NCI-H345 treated with DMSO at 0.1 percent for 48 hours (cell line): ENCODE results near the gene CHST9.
"Not testable (repeated sequence)": the region's sequence is repeated elsewhere in the genome, so short reads cannot be mapped to it uniquely, and the experiment has no call there.

Source experiments
- DNase-seq: peaks from one replicate; lab custom pipeline; 2025; ENCODE audit not compliant: unreplicated experiment; lab: John Stamatoyannopoulos, UW

Gene CHST9

DNA sequence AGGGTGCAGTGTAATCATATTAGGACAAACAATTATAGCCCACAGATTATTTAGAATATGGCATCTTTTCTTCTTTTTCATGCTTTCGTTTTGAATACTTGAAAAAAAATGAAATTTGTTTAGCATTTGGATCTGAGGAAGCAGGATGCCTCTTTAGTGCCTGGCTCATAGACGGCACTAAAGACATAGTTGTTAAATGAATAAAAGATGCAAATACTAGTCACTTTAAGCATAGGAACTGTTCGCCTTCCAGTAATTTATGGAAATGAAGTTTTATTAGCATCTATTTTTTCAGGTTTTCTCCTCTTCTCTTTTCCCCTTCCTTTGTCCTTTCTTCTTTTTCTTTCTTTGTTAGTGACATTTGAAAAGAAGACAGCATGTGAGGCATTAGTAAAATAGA lies 80.4 kb downstream of the CHST9 start:
- DNase-seq = no peak

DNA sequence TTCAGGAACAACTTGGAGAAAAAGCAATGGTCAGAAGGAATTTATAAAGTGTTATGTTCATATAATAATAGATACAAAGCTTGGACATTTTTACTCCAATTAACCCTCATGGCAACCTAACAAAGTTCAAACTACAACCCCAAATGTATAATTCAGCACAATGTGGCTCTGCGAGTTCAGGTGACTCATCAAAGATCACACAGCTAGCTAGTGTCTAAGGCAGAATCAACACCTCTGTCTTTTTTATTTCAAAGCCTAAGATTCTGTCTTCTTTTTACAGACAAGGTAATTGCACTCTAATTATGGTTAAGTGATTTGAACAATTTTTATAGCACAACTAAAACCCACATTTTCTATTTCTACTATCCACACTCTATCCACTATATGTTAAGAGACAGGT lies 90.5 kb downstream of the CHST9 start:
- no peak for DNase-seq

GRCh38 chr18:27093290-27093689 lies 91.8 kb downstream of the CHST9 start:
- DNase-seq = not testable (repeated sequence)

DNA sequence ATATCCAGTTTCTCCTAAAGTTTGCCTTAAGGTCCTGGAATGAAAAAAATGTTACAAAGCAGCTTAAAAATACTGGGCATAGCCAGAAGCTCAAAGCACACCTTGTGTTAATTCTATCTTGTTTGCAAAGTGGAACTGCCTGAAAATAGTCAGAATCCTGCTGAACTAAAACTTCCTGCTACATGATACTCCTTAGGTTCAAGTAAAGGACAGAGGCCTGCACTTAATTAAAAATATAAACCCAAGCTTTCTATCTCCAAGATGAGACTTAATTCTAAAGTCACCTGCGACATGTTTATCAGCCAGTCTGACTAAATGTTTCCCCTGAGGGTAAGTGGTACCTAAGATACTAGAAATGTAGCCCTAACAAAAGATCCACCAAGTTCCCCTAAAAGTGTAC lies 103.4 kb downstream of the CHST9 start:
- DNase-seq = no peak

DNA sequence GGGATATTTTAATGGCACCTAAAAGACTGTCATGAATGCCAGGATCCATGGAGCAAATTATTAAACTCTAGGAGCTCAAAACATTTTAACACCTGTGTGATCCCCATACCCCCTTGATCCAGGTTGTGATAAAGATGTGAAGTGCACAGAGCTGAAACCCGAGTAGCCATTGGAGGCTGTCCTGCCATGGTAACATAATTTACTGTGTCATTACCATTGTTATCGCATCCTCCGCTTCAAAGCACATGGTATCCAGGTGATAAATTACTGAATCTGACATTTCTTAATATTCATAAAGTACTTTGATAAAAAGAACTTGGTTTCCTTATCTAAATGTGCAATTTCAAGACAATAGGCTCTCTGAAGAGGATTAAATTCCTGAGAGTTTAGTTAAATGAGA lies 109.3 kb downstream of the CHST9 start:
- no peak for DNase-seq

DNA sequence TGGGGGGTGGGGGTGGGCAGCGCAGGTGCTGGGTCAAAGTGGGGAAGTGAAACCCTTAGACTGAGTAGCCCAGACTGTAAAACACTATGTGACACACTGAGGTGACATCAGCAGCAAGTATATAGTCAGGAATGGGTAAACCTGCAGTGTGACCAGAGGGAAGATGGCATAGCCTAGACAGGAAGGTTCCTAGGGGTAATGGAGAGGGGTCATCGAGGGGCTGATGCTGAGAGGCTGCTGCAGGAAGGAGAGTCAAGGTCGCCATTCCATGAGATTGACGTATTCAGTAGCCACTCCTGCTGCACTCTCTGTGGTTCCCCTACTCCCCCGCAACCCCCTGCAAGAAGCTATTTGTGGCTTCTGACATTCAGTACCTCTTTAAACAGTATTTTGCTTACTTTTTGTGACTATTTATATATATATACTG lies 111.7 kb downstream of the CHST9 start:
- DNase-seq = no peak

GRCh38 chr18:27064673-27065072 lies 120.4 kb downstream of the CHST9 start:
- DNase-seq = no peak

DNA sequence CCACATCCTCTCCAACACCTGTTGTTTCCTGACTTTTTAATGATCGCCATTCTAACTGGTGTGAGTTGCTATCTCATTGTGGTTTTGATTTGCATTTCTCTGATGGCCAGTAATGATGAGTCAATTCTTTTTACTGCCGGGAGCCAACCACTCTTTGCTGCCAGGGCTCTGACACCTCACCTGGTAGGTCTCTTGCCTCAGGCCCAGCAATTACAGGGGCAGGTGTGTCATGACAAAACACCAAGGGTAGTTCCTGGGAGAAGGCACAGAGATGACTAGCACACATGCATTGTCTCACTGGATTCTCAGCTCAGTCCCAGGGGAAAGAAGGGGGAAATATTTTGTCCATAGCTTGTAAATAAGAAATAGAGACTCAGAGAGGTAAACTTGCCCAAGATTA lies 122.3 kb downstream of the CHST9 start:
- DNase-seq = no peak

GRCh38 chr18:27061488-27062095 lies 123.5 kb downstream of the CHST9 start:
- DNase-seq = no peak

- peak; percentile 41 for DNase-seq
Observed at GRCh38 chr18:27057519-27058234, 127.4 kb downstream of the CHST9 start.

GRCh38 chr18:27054926-27055325 lies 130.2 kb downstream of the CHST9 start:
- DNase-seq = no peak

DNA sequence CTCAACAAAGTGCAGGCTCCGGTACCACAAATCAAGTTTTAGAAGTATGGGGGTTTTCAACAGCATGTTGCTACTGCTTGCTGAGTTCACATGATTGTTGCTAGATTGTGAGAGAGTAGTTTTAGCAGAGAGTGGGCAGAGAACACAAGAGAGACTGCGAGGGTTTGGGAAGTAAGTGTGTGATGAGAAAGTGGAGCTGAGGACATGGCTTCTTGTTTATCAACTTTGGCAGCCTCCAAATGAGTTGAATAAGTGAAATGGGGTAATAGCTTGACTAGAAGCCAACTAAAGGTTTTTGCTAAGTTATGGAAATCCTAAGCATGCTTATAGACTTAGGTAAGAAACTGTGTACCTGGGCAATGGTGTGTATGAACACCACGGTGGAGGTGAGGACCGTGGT lies 135.1 kb downstream of the CHST9 start:
- no peak for DNase-seq

DNA sequence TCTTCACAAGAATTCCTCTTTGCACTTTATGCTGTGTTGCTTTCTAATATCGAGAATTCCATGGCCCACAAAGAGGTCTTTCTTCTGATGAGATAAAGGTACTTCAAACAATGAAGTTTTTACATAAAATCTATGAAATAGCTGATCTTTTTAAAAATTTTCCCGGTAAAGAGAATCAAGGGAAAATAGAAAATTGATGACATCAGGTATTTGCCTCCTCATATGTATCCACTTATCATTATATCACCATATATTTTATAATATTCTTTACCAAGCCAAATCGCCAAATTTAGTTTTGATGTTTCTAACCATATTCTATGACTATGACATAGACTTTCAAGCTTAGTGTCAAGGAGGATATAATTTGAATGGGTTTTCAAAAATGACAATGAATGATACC lies 139.8 kb downstream of the CHST9 start:
- DNase-seq = no peak

DNA sequence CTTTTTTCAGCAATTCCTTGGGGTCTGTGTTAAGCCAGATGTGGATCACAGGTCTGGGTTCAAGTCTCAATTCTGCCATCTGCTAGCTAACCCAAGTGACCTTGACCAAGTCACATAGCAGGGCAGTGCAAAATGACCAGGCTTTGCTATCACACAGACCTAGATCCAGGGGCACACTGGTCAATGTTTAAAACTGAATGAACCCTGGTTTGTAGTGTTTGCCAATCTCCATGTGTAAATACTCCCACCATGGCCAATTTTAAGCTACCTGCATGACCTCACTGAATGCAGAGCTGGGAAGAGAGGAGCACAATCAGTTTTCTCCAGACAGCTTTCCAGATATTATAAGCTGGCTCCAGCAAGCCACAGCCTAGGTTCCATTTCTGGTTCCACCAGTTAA lies 142.9 kb downstream of the CHST9 start:
- no peak for DNase-seq

- no peak for DNase-seq
Observed at GRCh38 chr18:27040796-27041195, 144.3 kb downstream of the CHST9 start.

- no peak for DNase-seq
Observed at GRCh38 chr18:27033722-27034121, 151.4 kb downstream of the CHST9 start.

GRCh38 chr18:27030421-27030820 lies 154.7 kb downstream of the CHST9 start:
- DNase-seq = no peak

DNA sequence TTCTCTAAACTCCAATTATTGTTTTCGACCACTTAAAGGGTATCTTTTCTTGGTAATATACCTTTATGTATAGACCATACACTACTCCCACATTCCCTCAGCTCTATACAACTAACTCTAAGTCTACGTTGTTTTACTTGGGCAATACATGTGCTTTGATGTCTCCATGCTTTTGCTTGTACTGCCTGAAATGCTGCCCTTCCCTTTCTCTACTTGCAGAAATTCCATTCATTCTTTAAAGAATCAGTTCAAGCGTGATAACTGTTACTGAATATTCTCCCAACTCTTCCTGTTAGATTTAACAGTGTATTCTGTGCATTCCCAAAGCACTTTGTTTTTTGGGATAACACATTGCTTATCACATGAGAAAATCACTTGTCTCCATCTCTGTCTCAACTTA lies 162.6 kb downstream of the CHST9 start:
- no peak for DNase-seq

DNA sequence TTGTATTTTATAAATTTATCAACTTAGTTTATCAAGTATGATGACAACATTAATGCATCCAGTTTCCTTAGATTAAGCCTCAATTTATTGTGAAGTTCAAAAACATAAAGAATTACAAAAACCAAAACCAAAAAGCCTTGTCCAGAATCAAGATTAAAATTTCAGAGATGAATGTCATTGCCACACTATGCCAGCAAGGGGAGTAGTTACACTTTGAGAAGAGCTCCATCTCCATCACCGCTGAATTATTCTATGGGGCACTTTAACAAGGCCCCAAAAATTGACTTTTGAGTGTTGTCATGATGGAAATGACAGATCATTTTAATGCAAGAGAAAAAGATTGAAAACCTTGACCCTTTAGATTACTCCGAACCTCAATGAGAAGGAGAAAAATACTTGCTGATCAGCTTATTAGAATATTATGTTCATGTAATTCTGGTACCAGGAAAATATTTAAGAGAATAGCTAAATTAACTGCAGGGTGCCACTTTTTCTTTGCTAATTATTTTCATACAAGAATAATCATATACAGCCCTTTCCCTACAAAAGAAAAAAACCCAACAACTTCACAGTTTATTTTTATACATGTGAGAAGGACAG lies 167.1 kb downstream of the CHST9 start:
- DNase-seq = peak; percentile 35

DNA sequence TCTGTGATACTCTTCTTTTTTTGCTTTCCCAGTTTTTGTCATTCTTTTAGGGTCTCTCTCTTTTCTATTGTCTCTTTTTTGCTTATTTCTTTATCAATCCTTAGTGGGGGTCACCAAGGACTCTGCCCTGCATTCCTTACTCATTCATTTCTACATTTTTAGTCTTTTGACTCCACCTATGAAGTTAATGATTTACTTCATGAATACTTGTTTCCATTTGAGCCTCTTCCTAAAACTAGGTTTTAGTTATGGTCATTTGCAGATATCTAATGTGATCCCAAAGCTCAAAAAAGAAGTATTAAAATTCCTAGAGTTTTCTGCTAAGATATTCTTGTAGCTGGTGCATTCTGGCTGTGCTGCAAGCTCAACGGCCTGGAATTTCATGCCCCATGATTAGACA lies 170.3 kb downstream of the CHST9 start:
- no peak for DNase-seq

- DNase-seq = no peak
Observed at GRCh38 chr18:27010784-27011183, 174.3 kb downstream of the CHST9 start.

- DNase-seq = no peak
Observed at GRCh38 chr18:27009293-27009692, 175.8 kb downstream of the CHST9 start.

DNA sequence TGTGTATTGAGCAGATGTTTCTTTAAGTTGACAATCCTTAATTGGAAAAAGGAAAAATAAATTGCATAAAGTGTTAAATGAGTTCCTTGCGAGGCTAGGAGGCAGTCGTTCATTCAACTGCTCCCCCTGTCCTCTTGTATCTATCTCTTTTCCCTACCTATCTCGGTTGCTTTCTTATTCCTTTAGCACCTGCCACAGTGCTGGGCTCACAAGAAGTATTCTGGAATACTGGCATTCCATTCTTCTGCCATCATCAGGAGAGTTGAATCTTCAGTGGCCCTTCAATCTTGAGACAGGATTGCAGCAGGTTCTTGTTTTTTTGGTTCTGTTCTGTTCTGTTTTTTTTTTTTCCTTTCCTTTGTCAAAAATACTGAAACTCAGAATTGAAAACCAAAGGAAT lies 176.5 kb downstream of the CHST9 start:
- DNase-seq = no peak
